ENCODE results near the gene BLNK.

GRCh38 chr10:96168546-96168945 is 102.8 kb downstream of the BLNK start:
- TF ChIP-seq POLR2AphosphoS5 (IDR thresholded peaks at IDR 0.05; ENCODE audit: low read depth) (no peak), CREB1 (CRISPR knock-in tag; IDR thresholded peaks at IDR 0.05; ENCODE audit: low read depth) (no peak), CTCF (conservative IDR thresholded peaks at IDR 0.05; ENCODE audit: low read depth in 2 of 2) (no peak), EZH2 (IDR thresholded peaks at IDR 0.05; ENCODE audit: low read depth, unreplicated experiment) (no peak)
